MV-4-11 (cell line): ENCODE measurements around the gene PRKD1.
"Not testable (repeated sequence)": the region's sequence is repeated elsewhere in the genome, so short reads cannot be mapped to it uniquely, and the experiment has no call there.

Source experiments
- DNase-seq: peaks from one replicate; lab custom pipeline; 2025; lab: John Stamatoyannopoulos, UW

The PRKD1 gene

GRCh38 chr14:29900609-29901350 is 26.9 kb downstream of the PRKD1 start:
- DNase-seq = no peak

- no peak for DNase-seq
Observed at GRCh38 chr14:29898470-29898869, 29.2 kb downstream of the PRKD1 start.

DNA sequence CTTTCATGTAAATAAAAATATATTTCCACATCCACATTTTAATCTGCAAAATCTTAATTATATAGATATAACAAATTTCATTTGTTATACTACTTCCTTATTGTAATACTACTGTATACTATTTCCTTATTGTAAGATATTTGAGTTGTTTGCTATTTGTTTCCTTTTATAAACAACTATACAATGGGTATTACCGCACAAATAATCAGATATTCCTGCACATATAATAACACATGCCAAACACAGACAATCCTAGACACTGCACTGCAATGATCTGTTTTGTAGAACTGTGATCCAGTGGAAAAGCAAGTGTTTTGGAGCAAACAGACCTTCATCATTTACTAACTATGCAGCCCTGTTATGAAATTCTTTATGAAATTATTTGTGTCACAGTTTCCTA is 30.5 kb downstream of the PRKD1 start:
- no peak for DNase-seq

DNA sequence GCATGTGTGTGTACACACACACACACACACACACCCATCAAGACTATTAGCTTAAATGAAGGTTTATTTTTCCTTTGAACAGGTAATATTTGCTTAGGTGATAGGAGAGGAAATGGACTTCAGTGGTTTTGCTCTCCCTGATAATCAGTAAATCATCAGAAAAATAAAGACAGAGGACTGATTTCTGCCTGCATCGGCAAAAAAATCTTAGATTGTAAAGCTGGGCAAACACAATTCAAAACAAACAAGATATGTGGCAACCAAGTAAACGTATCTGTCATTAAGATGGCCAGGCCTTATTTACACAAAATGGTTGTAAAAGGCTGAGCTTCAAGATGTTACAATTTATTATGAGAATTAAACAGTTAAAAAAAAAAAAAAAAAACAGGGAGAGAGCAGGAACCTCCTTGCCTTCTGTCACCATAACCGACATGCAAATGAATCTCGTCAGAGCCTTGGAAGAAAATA is 31.3 kb downstream of the PRKD1 start:
- DNase-seq = no peak

- no peak for DNase-seq
Observed at GRCh38 chr14:29895591-29896083, 32.0 kb downstream of the PRKD1 start.

DNA sequence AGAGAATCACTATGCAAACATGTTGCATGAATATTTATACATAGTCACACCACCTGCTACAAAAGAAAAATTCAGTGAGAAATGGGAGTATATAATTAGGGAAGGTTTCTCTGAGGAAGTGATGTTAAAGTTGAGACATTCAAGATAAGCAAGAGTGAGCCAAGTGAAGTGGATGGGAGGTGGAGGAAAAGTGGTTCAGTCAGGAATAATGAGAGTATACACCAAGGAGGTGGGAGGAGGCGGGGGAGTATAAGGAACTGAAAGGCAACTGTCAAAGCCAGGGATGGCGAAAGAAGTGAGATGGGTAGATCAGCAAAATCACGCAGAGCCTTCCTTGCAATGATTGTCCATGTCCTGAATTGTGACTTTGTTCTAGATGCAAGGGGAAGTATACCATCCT is 33.7 kb downstream of the PRKD1 start:
- no peak for DNase-seq

DNA sequence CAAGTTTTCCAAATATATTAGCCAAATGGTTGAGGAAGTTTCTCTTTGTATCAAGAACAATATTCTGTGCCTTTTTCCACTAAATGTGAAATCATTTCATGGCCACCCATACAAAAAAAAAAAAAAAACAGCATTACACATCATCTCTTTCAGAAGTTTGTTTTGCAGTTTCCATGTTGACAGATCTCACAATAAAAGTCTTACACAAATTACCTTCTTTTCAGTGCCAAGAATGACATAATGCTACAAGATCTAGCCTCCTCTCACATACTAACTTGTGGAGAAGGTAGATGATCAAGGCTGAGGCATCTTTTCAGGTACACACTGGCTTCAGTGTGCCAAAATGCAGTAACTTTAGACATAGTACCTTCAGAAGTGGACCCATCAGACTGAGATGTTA is 35.3 kb downstream of the PRKD1 start:
- no peak for DNase-seq

GRCh38 chr14:29885988-29886387 is 41.7 kb downstream of the PRKD1 start:
- no peak for DNase-seq

DNA sequence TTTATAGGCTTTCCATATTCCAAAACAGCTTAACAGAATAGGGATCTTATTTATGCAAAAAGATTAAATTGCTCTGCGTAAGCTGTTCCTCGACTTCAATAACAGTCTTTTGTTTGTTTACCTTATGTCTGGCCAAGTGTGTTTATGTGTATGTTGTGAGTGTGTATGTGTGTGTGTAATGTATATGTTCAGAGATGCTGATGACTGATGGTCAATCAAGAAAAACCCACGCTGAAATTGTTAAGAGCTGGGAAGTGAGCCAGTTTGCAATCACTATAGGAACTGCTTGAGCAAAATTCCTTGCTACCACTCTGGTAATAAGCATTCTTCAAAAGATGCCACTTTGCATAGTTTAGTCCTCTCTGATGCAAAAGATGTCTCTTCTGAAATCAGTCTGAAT is 59.6 kb downstream of the PRKD1 start:
- no peak for DNase-seq

DNA sequence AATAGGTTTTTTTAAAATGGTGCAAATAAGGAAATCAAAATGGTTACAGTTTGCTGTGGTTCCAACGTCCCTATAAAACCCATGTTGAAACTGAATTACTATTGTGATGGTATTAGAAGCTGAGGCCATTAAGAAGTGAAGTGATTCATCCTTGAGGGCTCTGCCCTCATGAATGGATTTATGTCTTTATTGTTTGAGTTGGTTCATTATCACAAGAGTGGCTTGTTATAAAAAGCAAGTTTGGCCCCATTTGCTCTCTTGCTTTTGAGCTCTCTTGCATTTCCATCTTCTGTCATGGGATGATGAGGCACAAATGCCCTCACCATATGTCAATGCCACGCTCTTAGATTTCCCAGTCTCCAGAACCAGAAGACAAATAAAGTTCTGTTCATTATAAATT is 62.3 kb downstream of the PRKD1 start:
- no peak for DNase-seq

DNA sequence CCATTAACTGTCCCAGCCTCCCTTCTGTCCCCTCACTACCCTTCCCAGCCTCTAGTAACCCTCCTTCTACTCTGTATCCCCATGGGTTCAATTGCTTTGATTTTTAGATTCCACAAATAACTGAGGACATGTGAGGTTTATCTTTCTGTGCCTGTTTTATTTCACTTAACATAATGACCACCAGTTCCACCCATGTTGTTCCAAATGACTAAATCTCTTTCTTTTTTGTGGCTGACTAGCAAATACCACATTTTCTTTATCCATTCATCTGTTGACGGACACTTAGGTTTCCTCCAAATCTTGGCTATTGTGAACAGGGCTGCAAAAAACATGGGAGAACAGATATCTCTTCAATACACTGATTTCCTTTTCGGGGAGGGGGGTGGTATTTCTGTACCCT is 65.7 kb downstream of the PRKD1 start:
- DNase-seq = no peak

DNA sequence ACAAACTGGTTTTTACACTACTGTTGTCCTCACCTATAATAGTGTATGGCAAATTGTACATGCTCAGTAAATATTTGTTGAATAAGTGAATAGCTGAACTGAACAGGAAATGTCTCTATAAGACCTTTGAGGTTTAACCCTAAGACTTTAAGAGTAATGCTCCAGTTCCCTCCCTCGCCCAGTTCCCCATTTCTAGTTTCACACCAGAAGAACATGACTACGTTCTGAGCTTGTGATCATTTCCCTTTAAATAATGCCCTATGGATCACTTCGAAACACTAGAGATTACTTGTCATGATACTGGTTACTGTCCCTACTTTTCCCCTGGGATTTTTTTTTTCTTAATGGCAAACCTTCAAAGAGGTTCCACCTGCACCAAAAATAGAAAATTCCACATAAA is 69.3 kb downstream of the PRKD1 start:
- peak; percentile 90 for DNase-seq

- DNase-seq = no peak
Observed at GRCh38 chr14:29857551-29857950, 70.1 kb downstream of the PRKD1 start.

DNA sequence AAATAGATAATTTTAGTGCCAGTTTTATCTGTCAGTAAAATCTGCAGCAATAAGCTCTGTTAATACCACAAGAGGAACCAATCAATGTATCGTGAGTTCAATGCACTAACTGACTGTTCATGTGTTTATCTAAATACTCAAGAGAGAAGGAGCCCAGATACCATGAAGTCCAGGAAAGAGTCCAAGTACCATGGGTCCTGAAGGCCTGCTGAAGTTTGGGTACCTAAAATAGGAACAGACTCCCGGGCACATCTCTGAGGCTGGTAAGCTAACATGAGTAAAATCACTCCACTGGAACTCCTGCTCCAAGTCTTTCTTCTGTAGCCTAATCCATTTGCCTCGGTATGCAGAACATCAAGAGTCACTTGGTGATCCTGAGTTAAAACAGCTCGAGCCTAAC is 71.1 kb downstream of the PRKD1 start:
- DNase-seq = no peak

DNA sequence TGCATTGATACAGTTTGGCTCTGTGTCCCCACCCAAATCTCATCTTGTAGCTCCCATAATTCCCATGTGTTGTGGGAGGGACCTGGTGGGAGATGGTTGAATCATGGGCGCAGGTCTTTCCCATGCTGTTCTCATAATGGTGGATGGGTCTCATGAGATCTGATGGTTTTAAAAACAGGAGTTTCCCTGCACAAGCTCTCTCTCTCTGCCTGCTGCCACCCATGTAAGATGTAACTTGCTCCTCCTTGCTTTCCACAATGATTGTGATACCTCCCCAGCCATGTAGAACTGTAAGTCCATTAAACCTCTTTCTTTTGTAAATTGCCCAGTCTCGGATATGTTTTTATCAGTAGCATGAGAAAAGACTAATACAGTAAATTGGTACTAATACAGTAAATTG is 74.0 kb downstream of the PRKD1 start:
- not testable (repeated sequence) for DNase-seq

DNA sequence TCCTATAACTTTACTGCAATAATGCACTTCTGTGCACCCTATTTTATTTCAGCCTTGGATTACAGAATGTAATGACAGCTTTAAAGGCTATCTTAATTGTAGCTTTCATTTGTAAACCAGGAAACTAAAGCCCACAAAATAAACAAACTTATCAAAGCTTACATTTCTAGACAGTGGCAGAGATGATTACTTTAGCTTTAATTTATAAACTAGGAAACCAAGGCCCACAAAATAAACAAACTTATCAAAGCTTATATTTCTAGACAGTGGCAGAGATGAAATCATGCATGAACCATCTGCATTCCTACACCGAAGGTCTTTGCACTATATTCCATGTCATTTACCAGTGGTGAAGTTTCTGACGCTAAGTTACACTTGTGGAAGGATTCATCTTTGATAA is 74.4 kb downstream of the PRKD1 start:
- DNase-seq = no peak

DNA sequence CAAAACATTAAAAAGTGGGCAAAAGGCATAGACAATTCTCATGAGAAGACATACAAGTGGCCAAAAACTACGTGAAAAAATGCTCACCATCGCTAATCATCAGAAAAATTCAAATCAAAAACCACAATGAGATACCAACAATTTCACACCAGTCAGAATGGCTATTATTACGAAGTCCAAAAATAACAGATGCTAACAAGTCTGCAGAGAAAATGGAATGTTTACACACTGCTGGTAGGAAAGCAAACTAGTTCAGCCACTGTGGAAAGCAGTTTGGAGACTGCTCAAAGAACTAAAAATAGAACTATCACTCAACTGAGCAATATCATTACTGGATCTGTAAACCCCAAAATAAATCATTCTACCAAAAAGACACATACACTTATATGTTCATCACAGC is 76.2 kb downstream of the PRKD1 start:
- DNase-seq = no peak

DNA sequence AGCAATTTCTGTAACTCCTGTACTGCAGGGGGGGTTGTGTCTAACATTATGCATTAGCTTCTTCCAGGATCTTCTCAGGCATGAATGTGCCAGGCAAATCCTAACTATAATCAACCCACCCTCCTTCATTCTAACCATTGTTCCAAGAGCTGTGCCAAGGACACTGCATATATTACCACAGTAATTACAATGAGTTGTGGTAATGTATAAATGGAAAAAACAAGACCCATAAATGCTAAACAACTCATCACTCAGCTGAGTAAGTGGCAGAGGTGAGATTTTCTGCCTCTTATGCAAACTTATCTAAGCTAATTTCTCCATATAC is 80.6 kb downstream of the PRKD1 start:
- no peak for DNase-seq

DNA sequence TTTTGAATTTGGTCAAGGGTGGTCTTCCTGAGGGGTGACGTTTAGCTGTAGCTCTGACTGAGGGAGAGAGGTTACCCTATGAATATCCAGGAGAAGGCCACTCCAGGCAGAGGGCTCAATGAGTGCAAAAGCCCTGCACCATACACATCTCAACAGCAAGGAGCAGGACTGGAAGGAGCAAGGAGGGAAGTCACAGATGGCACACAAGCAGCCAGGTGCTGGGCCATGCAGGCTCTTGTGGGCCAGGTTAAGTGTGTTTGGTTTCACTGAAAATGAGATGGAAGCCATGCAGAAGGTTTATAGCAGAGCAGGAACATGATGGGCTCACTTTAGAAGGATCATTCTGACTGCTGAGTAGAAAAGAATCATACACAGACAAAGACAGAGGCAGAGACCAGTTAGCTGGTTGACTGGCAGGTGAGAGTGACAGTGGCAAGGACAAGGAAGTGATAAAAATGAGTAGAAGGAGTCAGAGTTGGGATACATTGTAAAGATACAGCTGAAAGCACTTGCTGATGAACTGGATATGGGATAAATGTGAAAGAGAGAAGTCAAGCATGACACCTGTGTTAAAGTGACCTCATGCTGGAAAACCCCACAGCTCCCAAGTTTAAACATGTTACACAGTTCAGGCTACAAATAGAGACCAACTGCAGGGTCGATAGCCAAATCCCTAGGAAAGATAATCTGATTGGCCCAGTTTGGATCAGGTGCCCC is 81.2 kb downstream of the PRKD1 start:
- no peak for DNase-seq

GRCh38 chr14:29843981-29844380 is 83.7 kb downstream of the PRKD1 start:
- DNase-seq = no peak

DNA sequence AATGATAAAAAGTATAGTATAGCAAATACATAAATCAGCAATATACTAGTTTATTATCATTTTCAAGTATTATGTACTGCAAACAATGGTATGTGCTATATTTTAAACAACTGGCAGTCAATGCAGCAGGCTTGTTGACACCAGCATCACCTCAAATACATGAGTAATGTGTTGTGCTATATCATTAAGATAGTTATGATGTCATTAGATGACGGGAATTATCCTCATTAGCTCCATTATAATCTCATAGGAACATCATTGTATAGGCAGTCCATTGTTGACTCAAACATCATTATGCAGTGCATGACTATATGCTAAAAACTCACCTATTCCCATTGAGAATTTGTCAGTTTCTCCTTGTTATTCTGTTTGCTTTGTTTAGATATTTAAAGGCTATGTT is 85.4 kb downstream of the PRKD1 start:
- no peak for DNase-seq

GRCh38 chr14:29840369-29840892 is 87.2 kb downstream of the PRKD1 start:
- not testable (repeated sequence) for DNase-seq

GRCh38 chr14:29839691-29840090 is 88.0 kb downstream of the PRKD1 start:
- DNase-seq = not testable (repeated sequence)
